ENCODE measurements around the gene OR6X1. TPM values are rescaled to one million over a fixed set of nuclear protein-coding genes. Genes with fewer than 3 reads are reported as not detected.
A peak's percentile ranks its signal among the peaks of the same experiment; 100 is the strongest.

Gene OR6X1
- polyA plus RNA-seq, 4 donors, result not detected

DNA sequence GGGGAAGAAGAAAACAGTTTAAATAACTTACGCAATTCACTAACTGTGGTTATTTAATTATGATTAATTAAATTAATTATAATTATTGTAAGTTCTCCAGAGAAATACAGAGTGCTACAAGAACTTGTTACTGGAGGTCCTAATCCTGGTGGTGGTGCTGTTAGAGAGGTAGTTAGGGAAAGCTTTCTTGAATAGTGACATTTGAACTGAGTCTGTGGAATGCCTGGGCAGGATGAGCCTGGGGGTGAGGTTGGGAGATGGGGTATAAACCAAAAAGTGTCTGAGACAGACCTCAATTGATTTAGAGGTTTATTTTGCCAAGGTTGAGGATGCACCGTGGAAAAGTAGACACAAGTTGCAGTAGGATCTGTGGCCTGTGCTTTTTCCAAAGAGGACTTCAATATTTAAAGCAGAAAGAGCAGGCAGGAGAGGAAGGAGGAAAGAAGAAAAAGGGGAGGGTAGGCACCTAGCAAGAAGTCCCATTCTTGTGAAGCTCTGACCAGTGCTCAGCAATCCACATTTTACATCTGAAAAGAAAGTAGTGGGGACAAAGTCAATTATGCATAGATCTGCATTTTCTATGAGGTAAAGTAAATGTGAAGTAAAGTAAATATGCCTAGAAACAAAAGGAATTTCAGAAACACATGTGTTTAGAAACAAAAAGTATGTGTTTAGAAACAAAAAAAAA lies 8.4 kb downstream of the OR6X1 start:
- Histone ChIP-seq H3K36me3 (ENCODE audit: control insufficient read depth in 3 of 3, insufficient read depth in 2 of 3, low read depth in 1 of 3, low read length in 3 of 3) (no peaks in the 10 kb centered on the region), H3K4me3 (ENCODE audit: low read depth in 1 of 3, low read length in 3 of 3) (no peak overlapping the region), H3K4me1 (ENCODE audit: control insufficient read depth in 3 of 3, insufficient read depth in 2 of 3, low read depth in 1 of 3, low read length in 2 of 3) (peaks cover 0 to 5% (median 5%) of the 10 kb centered on the region in 3 donors), H3K9me3 (ENCODE audit: control insufficient read depth in 2 of 2, insufficient read depth in 1 of 2, low read depth in 1 of 2, low read length in 1 of 2) (no peaks in the 10 kb centered on the region), H3K27me3 (ENCODE audit: control insufficient read depth in 3 of 3, insufficient read depth in 3 of 3, low read length in 3 of 3) (no peaks in the 10 kb centered on the region), H3K27ac (ENCODE audit: low read depth in 1 of 3, low read length in 2 of 3) (no peak overlapping the region)
- DNase-seq (no peak), FAIRE-seq (no peak)
- WGBS, 3 donors, result 78 to 84% (median 81%) methylated on average over 2 of the region's 2 CpGs

GRCh38 chr11:123742724-123743120 lies 11.6 kb downstream of the OR6X1 start:
- FAIRE-seq, result no peak
- WGBS, 3 donors, result 53 to 60% (median 57%) methylated on average over 3 of the region's 3 CpGs
- no peak overlapping the region for H3K4me3 ChIP-seq (ENCODE audit: low read depth in 1 of 3, low read length in 3 of 3)

DNA sequence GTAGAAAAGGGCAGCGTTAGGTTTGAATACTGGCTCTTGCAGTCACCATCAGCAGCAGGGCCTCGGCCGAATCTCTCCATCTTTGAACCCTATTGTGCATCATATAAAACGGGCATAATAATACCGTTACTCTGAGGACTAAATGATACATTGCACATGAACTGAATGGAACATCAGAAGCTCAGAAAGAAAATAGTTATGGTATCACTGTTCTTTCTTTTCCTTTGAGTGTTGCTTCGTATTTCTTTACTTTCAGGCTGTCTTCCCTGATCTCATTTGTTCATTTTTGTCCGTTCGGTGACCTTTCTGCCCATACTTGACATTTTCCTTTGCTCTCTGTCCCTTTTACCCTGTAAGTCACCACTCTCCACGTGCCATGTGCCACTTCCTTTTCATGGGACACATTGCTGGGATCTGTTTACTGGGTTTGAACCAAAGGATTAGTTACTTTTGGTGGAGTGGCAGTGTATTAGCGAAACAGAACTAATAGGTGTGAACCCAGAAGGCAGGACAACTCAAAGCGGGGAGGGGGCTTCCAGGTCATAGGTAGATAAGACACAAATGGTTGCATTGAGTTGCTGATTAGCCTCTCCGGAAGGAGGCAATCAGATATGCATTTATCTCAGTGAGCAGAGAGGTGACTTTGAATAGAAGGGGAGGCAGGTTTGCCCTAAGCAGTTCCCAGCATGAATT lies 12.1 kb downstream of the OR6X1 start:
- DNase-seq (peak in 1 of 2 donors; percentile 3), FAIRE-seq (no peak)
- no peaks in the 10 kb centered on the region for H3K27me3 ChIP-seq (ENCODE audit: control insufficient read depth in 3 of 3, insufficient read depth in 3 of 3, low read length in 3 of 3)
- H3K36me3 ChIP-seq (ENCODE audit: control insufficient read depth in 3 of 3, insufficient read depth in 2 of 3, low read depth in 1 of 3, low read length in 3 of 3), result peaks cover 0 to 2% (median 2%) of the 10 kb centered on the region in 3 donors
- H3K9me3 ChIP-seq (ENCODE audit: control insufficient read depth in 2 of 2, insufficient read depth in 1 of 2, low read depth in 1 of 2, low read length in 1 of 2), result no peaks in the 10 kb centered on the region
- 24 to 28% (median 28%) methylated on average over 12 of the region's 12 CpGs for WGBS, 3 donors
- H3K4me1 ChIP-seq (ENCODE audit: control insufficient read depth in 3 of 3, insufficient read depth in 2 of 3, low read depth in 1 of 3, low read length in 2 of 3), result peaks cover 0 to 14% (median 5%) of the 10 kb centered on the region in 3 donors
- peak overlapping the region in 2 of 3 donors; percentile 73 to 86 for H3K4me3 ChIP-seq (ENCODE audit: low read depth in 1 of 3, low read length in 3 of 3)
- H3K27ac ChIP-seq (ENCODE audit: low read depth in 1 of 3, low read length in 2 of 3), result peak overlapping the region in 1 of 3 donors; percentile 20

More at GRCh38 chr11:123742724-123743120, 11.6 kb downstream of the OR6X1 start:
- DNase-seq, result no peak
- Histone ChIP-seq H3K36me3 (ENCODE audit: control insufficient read depth in 3 of 3, insufficient read depth in 2 of 3, low read depth in 1 of 3, low read length in 3 of 3) (peaks cover 0 to 2% (median 2%) of the 10 kb centered on the region in 3 donors), H3K9me3 (ENCODE audit: control insufficient read depth in 2 of 2, insufficient read depth in 1 of 2, low read depth in 1 of 2, low read length in 1 of 2) (no peaks in the 10 kb centered on the region), H3K27me3 (ENCODE audit: control insufficient read depth in 3 of 3, insufficient read depth in 3 of 3, low read length in 3 of 3) (no peaks in the 10 kb centered on the region), H3K27ac (ENCODE audit: low read depth in 1 of 3, low read length in 2 of 3) (no peak overlapping the region), H3K4me1 (ENCODE audit: control insufficient read depth in 3 of 3, insufficient read depth in 2 of 3, low read depth in 1 of 3, low read length in 2 of 3) (peaks cover 0 to 14% (median 5%) of the 10 kb centered on the region in 3 donors)

DNA sequence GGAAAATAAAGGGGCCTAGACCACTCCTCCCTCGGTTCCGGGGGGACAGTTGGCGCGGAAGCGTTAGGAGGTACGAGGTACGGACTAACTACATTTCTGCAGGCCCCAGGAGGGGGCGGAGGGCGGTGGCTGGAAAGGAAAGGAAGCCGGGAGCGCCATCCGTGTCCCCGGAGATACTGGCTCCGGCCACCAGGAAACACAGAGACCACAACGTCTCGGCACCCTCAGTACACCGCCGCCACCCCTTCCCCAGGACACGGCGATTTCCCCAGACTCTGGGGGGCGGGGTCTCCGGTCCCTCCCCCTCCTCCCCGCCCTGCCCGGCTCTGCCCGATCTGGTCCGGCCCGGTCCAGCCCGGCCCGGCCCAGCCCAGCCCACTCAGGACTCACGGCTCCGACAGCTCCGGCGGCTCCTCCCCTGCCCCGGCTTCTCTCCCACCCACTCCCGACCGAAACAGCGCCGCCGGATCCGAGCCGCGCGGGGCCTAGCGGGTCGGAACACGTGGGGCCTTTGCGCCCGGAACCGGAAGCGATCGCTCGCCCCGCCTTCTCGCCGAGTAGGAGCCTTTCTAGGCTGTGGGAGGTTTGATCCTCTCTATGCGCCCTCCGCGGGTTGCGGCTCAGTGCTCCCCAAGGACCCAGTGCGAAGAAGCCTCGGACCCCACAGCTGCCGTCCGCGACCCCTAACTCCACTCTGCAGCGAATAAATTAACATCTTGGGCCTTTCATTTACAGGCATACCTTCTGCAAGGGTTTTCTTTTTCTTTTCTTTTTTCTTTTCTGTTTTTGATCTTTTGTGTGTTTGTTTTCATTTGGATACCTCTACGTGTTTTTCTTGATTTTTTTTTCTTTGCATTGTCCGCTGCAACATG lies 12.9 kb downstream of the OR6X1 start, which contains the start of gene ZNF202:
Gene ZNF202, minus strand, starts transcription at position 502 of the 872 bp plus-strand sequence. CDS start 10,772 bp downstream, outside the sequence.
- peak within 1 kb of the TSS; percentile 73 to 94 (median 86) for H3K4me3 ChIP-seq (ENCODE audit: low read depth in 1 of 3, low read length in 3 of 3)
- peaks cover 0 to 2% (median 2%) of the 10 kb centered on the region in 3 donors for H3K36me3 ChIP-seq (ENCODE audit: control insufficient read depth in 3 of 3, insufficient read depth in 2 of 3, low read depth in 1 of 3, low read length in 3 of 3)
- peak within 1 kb of the TSS in 2 of 3 donors; percentile 67 to 68 for H3K27ac ChIP-seq (ENCODE audit: low read depth in 1 of 3, low read length in 2 of 3)
- FAIRE-seq, result no peak
- no peaks in the 10 kb centered on the region for H3K27me3 ChIP-seq (ENCODE audit: control insufficient read depth in 3 of 3, insufficient read depth in 3 of 3, low read length in 3 of 3)
- no peaks in the 10 kb centered on the region for H3K9me3 ChIP-seq (ENCODE audit: control insufficient read depth in 2 of 2, insufficient read depth in 1 of 2, low read depth in 1 of 2, low read length in 1 of 2)
- DNase-seq, result peak; percentile 87 to 94
- 0 to 1% (median 0%) methylated on average over 52 to 67 of the region's 67 CpGs for WGBS, 3 donors
- peaks cover 0 to 14% (median 5%) of the 10 kb centered on the region in 3 donors for H3K4me1 ChIP-seq (ENCODE audit: control insufficient read depth in 3 of 3, insufficient read depth in 2 of 3, low read depth in 1 of 3, low read length in 2 of 3)

DNA sequence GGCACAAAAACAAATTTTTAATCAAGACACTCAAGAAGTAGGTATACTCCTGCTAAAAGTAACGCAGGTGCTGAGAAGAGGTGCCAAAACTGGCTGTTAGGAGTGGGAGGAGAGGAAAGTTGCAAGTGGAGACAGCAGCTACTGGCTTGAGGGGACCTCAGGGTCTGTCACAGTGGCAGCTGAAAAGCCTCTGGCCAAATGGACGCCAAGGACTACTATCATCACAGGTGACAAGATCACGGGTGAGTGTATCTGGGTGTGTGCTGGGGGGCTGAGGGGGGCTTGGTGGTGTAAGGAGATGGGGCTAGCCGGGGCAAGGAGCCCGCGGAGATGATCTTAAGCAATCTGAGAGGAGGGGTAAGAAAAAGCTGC lies 13.5 kb downstream of the OR6X1 start:
- Histone ChIP-seq H3K27me3 (ENCODE audit: control insufficient read depth in 3 of 3, insufficient read depth in 3 of 3, low read length in 3 of 3) (no peaks in the 10 kb centered on the region), H3K4me3 (ENCODE audit: low read depth in 1 of 3, low read length in 3 of 3) (peak overlapping the region; percentile 73 to 94 (median 86)), H3K4me1 (ENCODE audit: control insufficient read depth in 3 of 3, insufficient read depth in 2 of 3, low read depth in 1 of 3, low read length in 2 of 3) (peaks cover 0 to 14% (median 5%) of the 10 kb centered on the region in 3 donors), H3K27ac (ENCODE audit: low read depth in 1 of 3, low read length in 2 of 3) (peak overlapping the region in 1 of 3 donors; percentile 67), H3K36me3 (ENCODE audit: control insufficient read depth in 3 of 3, insufficient read depth in 2 of 3, low read depth in 1 of 3, low read length in 3 of 3) (peaks cover 0 to 3% (median 2%) of the 10 kb centered on the region in 3 donors), H3K9me3 (ENCODE audit: control insufficient read depth in 2 of 2, insufficient read depth in 1 of 2, low read depth in 1 of 2, low read length in 1 of 2) (no peaks in the 10 kb centered on the region)
- DNase-seq (peak in 1 of 2 donors; percentile 8), FAIRE-seq (no peak)
- WGBS, 3 donors, result 0 to 2% (median 1%) methylated on average over 6 of the region's 6 CpGs

- FAIRE-seq, result no peak
- H3K9me3 ChIP-seq (ENCODE audit: control insufficient read depth in 2 of 2, insufficient read depth in 1 of 2, low read depth in 1 of 2, low read length in 1 of 2), result no peaks in the 10 kb centered on the region
- no peak overlapping the region for H3K27ac ChIP-seq (ENCODE audit: low read depth in 1 of 3, low read length in 2 of 3)
- peaks cover 0 to 7% (median 6%) of the 10 kb centered on the region in 3 donors for H3K36me3 ChIP-seq (ENCODE audit: control insufficient read depth in 3 of 3, insufficient read depth in 2 of 3, low read depth in 1 of 3, low read length in 3 of 3)
- 20 to 73% (median 52%) methylated on average over 2 of the region's 2 CpGs for WGBS, 3 donors
- H3K4me3 ChIP-seq (ENCODE audit: low read depth in 1 of 3, low read length in 3 of 3), result no peak overlapping the region
- DNase-seq, result no peak
- H3K4me1 ChIP-seq (ENCODE audit: control insufficient read depth in 3 of 3, insufficient read depth in 2 of 3, low read depth in 1 of 3, low read length in 2 of 3), result peaks cover 0 to 14% (median 5%) of the 10 kb centered on the region in 3 donors
- H3K27me3 ChIP-seq (ENCODE audit: control insufficient read depth in 3 of 3, insufficient read depth in 3 of 3, low read length in 3 of 3), result no peaks in the 10 kb centered on the region
Measured at GRCh38 chr11:123738374-123738773, 15.9 kb downstream of the OR6X1 start.

- Histone ChIP-seq H3K36me3 (ENCODE audit: control insufficient read depth in 3 of 3, insufficient read depth in 2 of 3, low read depth in 1 of 3, low read length in 3 of 3) (peaks cover 0 to 7% (median 6%) of the 10 kb centered on the region in 3 donors), H3K4me3 (ENCODE audit: low read depth in 1 of 3, low read length in 3 of 3) (no peak overlapping the region), H3K4me1 (ENCODE audit: control insufficient read depth in 3 of 3, insufficient read depth in 2 of 3, low read depth in 1 of 3, low read length in 2 of 3) (peaks cover 0 to 9% (median 0%) of the 10 kb centered on the region in 3 donors), H3K27ac (ENCODE audit: low read depth in 1 of 3, low read length in 2 of 3) (no peak overlapping the region), H3K27me3 (ENCODE audit: control insufficient read depth in 3 of 3, insufficient read depth in 3 of 3, low read length in 3 of 3) (no peaks in the 10 kb centered on the region), H3K9me3 (ENCODE audit: control insufficient read depth in 2 of 2, insufficient read depth in 1 of 2, low read depth in 1 of 2, low read length in 1 of 2) (no peaks in the 10 kb centered on the region)
- DNase-seq (peak in 1 of 2 donors; percentile 19), FAIRE-seq (no peak)
- WGBS, 3 donors, result 39 to 71% (median 57%) methylated on average over 3 of the region's 3 CpGs
Measured at GRCh38 chr11:123736769-123737168, 17.5 kb downstream of the OR6X1 start.

DNA sequence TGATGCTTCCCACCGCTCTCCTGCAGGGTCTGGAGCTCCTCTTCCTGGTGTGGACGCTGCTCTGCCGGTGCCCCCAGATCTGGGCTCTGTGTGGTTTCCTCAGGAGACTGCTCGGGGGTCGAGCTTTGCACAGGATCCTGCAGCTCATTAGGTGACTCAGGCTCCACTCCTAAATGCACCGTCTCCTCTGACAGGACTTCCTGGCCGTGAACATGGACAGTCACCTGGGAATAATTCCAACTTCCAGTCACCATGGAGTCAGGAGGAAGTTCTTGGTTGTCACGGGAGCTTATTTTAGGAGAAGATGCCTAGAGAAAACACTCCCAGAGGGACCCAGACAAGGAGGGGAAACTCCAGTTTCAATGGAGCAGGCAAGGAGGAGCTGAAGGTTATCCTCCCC lies 24.7 kb downstream of the OR6X1 start:
- Histone ChIP-seq H3K27ac (ENCODE audit: low read depth in 1 of 3, low read length in 2 of 3) (no peak overlapping the region), H3K27me3 (ENCODE audit: control insufficient read depth in 3 of 3, insufficient read depth in 3 of 3, low read length in 3 of 3) (no peaks in the 10 kb centered on the region), H3K36me3 (ENCODE audit: control insufficient read depth in 3 of 3, insufficient read depth in 2 of 3, low read depth in 1 of 3, low read length in 3 of 3) (peaks cover 25 to 46% (median 33%) of the 10 kb centered on the region in 3 donors), H3K9me3 (ENCODE audit: control insufficient read depth in 2 of 2, insufficient read depth in 1 of 2, low read depth in 1 of 2, low read length in 1 of 2) (peaks cover 0 to 18% of the 10 kb centered on the region in 2 donors), H3K4me3 (ENCODE audit: low read depth in 1 of 3, low read length in 3 of 3) (no peak overlapping the region), H3K4me1 (ENCODE audit: control insufficient read depth in 3 of 3, insufficient read depth in 2 of 3, low read depth in 1 of 3, low read length in 2 of 3) (no peaks in the 10 kb centered on the region)
- DNase-seq (no peak), FAIRE-seq (no peak)
- WGBS, 3 donors, result 88 to 96% (median 96%) methylated on average over 8 of the region's 8 CpGs

All from small intestine (tissue), 7 donors.